ENCODE results near the gene NPAS3.

Gene NPAS3

GRCh38 chr14:33449703-33450395 is 511.2 kb downstream of the NPAS3 start:
- H3K4me1 ChIP-seq (ENCODE audit: control insufficient read depth in 5 of 5, insufficient read depth in 5 of 5, low read length in 5 of 5): peaks cover 0 to 5% (median 0%) of the 10 kb centered on the region in 5 donors
- no peak overlapping the region for H3K9ac ChIP-seq (ENCODE audit: low read length in 5 of 5)
- H3K4me3 ChIP-seq (ENCODE audit: low read depth in 1 of 5, low read length in 5 of 5): no peak overlapping the region
- no peak overlapping the region for H3K27ac ChIP-seq (ENCODE audit: low read depth, low read length)
- no peaks in the 10 kb centered on the region for H3K27me3 ChIP-seq (ENCODE audit: control insufficient read depth in 5 of 5, insufficient read depth in 4 of 5, low read length in 5 of 5)
- no peaks in the 10 kb centered on the region for H3K36me3 ChIP-seq (ENCODE audit: control insufficient read depth in 5 of 5, insufficient read depth in 5 of 5, low read length in 5 of 5)
- no peaks in the 10 kb centered on the region for H3K9me3 ChIP-seq (ENCODE audit: control insufficient read depth in 5 of 5, low read length in 5 of 5)

DNA sequence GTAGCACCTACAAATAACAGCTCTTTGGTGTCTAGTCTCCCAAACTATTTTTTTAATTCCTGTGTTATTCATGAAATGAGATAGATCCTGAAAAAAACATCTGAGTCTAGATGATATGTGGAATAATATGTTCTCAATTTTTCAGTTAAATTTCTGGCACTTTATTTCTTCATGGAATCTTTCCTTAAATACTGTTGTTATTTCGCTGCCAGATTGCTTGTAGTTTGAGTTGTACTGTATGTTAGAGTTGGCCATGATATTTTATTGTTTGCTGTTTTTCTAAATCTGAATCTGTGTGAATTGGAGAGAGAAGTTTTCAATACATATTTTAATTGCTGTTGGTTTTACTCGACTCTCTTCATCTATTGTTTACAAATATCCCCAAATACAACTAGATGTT is 511.7 kb downstream of the NPAS3 start:
- Histone ChIP-seq H3K27me3 (ENCODE audit: control insufficient read depth in 5 of 5, insufficient read depth in 4 of 5, low read length in 5 of 5) (no peaks in the 10 kb centered on the region), H3K9me3 (ENCODE audit: control insufficient read depth in 5 of 5, low read length in 5 of 5) (no peaks in the 10 kb centered on the region), H3K9ac (ENCODE audit: low read length in 5 of 5) (no peak overlapping the region), H3K27ac (ENCODE audit: low read depth, low read length) (no peak overlapping the region), H3K4me3 (ENCODE audit: low read depth in 1 of 5, low read length in 5 of 5) (no peak overlapping the region), H3K4me1 (ENCODE audit: control insufficient read depth in 5 of 5, insufficient read depth in 5 of 5, low read length in 5 of 5) (peaks cover 0 to 5% (median 0%) of the 10 kb centered on the region in 5 donors), H3K36me3 (ENCODE audit: control insufficient read depth in 5 of 5, insufficient read depth in 5 of 5, low read length in 5 of 5) (no peaks in the 10 kb centered on the region)

DNA sequence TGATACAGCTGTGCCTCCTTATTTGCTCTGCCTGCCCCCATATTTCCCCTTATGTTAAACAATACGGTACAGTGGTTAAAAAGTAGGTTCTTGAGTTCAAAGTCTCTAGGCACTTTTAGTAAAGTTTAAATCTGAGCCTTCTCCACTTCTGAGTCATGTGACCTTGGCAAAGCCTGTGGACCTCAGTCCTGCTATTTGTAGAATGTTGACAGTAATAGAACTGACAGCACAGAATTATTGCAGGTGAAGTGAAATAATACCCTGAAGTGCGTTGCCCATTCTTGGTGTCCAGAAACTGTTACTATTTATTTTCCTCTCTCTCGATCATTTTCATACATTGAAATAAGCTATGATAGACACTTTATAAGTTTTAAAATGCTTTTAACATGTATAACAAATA is 512.5 kb downstream of the NPAS3 start:
- Histone ChIP-seq H3K9me3 (ENCODE audit: control insufficient read depth in 5 of 5, low read length in 5 of 5) (no peaks in the 10 kb centered on the region), H3K36me3 (ENCODE audit: control insufficient read depth in 5 of 5, insufficient read depth in 5 of 5, low read length in 5 of 5) (no peaks in the 10 kb centered on the region), H3K27me3 (ENCODE audit: control insufficient read depth in 5 of 5, insufficient read depth in 4 of 5, low read length in 5 of 5) (no peaks in the 10 kb centered on the region), H3K27ac (ENCODE audit: low read depth, low read length) (no peak overlapping the region), H3K4me3 (ENCODE audit: low read depth in 1 of 5, low read length in 5 of 5) (no peak overlapping the region), H3K4me1 (ENCODE audit: control insufficient read depth in 5 of 5, insufficient read depth in 5 of 5, low read length in 5 of 5) (peaks cover 0 to 5% (median 0%) of the 10 kb centered on the region in 5 donors), H3K9ac (ENCODE audit: low read length in 5 of 5) (no peak overlapping the region)

GRCh38 chr14:33452995-33453394 is 514.3 kb downstream of the NPAS3 start:
- Histone ChIP-seq H3K4me1 (ENCODE audit: control insufficient read depth in 5 of 5, insufficient read depth in 5 of 5, low read length in 5 of 5) (peaks cover 0 to 5% (median 0%) of the 10 kb centered on the region in 5 donors), H3K36me3 (ENCODE audit: control insufficient read depth in 5 of 5, insufficient read depth in 5 of 5, low read length in 5 of 5) (no peaks in the 10 kb centered on the region), H3K4me3 (ENCODE audit: low read depth in 1 of 5, low read length in 5 of 5) (no peak overlapping the region), H3K9ac (ENCODE audit: low read length in 5 of 5) (no peak overlapping the region), H3K27me3 (ENCODE audit: control insufficient read depth in 5 of 5, insufficient read depth in 4 of 5, low read length in 5 of 5) (no peaks in the 10 kb centered on the region), H3K27ac (ENCODE audit: low read depth, low read length) (no peak overlapping the region), H3K9me3 (ENCODE audit: control insufficient read depth in 5 of 5, low read length in 5 of 5) (no peaks in the 10 kb centered on the region)

GRCh38 chr14:33454022-33454595 is 515.4 kb downstream of the NPAS3 start:
- H3K9me3 ChIP-seq (ENCODE audit: control insufficient read depth in 5 of 5, low read length in 5 of 5): no peaks in the 10 kb centered on the region
- no peaks in the 10 kb centered on the region for H3K36me3 ChIP-seq (ENCODE audit: control insufficient read depth in 5 of 5, insufficient read depth in 5 of 5, low read length in 5 of 5)
- H3K4me1 ChIP-seq (ENCODE audit: control insufficient read depth in 5 of 5, insufficient read depth in 5 of 5, low read length in 5 of 5): peaks cover 0 to 5% (median 0%) of the 10 kb centered on the region in 5 donors
- H3K4me3 ChIP-seq (ENCODE audit: low read depth in 1 of 5, low read length in 5 of 5): no peak overlapping the region
- no peak overlapping the region for H3K9ac ChIP-seq (ENCODE audit: low read length in 5 of 5)
- H3K27me3 ChIP-seq (ENCODE audit: control insufficient read depth in 5 of 5, insufficient read depth in 4 of 5, low read length in 5 of 5): no peaks in the 10 kb centered on the region
- H3K27ac ChIP-seq (ENCODE audit: low read depth, low read length): no peak overlapping the region

GRCh38 chr14:33454707-33455106 is 516.0 kb downstream of the NPAS3 start:
- no peak overlapping the region for H3K27ac ChIP-seq (ENCODE audit: low read depth, low read length)
- no peak overlapping the region for H3K4me3 ChIP-seq (ENCODE audit: low read depth in 1 of 5, low read length in 5 of 5)
- H3K36me3 ChIP-seq (ENCODE audit: control insufficient read depth in 5 of 5, insufficient read depth in 5 of 5, low read length in 5 of 5): no peaks in the 10 kb centered on the region
- peaks cover 0 to 5% (median 0%) of the 10 kb centered on the region in 5 donors for H3K4me1 ChIP-seq (ENCODE audit: control insufficient read depth in 5 of 5, insufficient read depth in 5 of 5, low read length in 5 of 5)
- no peak overlapping the region for H3K9ac ChIP-seq (ENCODE audit: low read length in 5 of 5)
- no peaks in the 10 kb centered on the region for H3K9me3 ChIP-seq (ENCODE audit: control insufficient read depth in 5 of 5, low read length in 5 of 5)
- no peaks in the 10 kb centered on the region for H3K27me3 ChIP-seq (ENCODE audit: control insufficient read depth in 5 of 5, insufficient read depth in 4 of 5, low read length in 5 of 5)

DNA sequence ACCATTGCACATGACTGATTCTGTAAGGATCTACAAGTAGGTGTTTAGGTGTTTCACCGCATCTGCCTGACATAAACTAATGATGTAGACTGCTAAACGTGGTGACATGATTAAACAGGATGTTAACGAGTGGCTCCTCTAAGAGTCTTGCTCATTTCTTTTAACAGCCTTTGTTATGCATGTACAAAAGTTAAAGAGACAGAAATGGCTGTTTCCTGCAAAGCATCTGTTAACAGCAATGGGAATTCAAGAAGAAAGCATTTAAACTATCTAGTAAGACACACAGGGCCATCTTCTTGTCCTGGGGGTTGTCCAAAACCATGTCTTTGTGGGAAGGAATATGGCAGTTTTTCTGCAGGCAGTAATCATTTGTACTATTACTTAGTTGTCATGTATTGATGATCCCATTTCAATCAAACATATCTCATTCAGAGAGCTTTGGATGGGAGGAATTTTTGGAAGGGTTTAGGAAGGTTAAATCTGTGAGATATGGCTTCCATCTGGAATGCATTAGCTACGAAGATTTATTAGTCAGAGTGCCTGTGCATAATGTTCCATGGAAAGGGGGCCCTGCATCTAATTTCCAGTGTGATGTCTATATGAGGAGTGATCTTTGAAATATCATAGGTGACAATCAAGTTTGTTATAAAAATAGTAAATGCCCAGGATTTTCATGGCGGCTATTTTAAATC is 517.1 kb downstream of the NPAS3 start:
- H3K27ac ChIP-seq (ENCODE audit: low read depth, low read length): no peak overlapping the region

DNA sequence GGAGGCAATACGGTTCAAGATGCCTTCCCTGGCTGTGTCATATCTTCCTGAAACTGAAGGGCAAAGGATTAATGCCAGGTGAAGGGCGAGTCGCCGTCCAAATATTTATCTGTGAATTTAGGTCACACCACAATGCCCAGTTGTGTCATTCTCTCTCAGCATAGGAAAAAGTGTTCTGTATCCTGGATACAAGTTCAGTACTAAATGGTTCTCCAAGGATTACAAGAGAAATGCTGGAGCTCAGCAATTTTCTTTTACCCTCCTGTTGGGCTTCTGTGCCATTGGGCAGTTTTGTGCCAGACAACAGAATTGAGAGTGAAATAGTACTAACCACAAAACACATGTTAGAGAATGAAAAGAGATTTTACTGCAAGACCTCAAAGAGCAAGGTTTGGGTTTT is 518.3 kb downstream of the NPAS3 start:
- H3K36me3 ChIP-seq (ENCODE audit: control insufficient read depth in 5 of 5, insufficient read depth in 5 of 5, low read length in 5 of 5): no peaks in the 10 kb centered on the region
- no peak overlapping the region for H3K27ac ChIP-seq (ENCODE audit: low read depth, low read length)
- H3K9ac ChIP-seq (ENCODE audit: low read length in 5 of 5): no peak overlapping the region
- H3K27me3 ChIP-seq (ENCODE audit: control insufficient read depth in 5 of 5, insufficient read depth in 4 of 5, low read length in 5 of 5): no peaks in the 10 kb centered on the region
- no peaks in the 10 kb centered on the region for H3K9me3 ChIP-seq (ENCODE audit: control insufficient read depth in 5 of 5, low read length in 5 of 5)
- H3K4me3 ChIP-seq (ENCODE audit: low read depth in 1 of 5, low read length in 5 of 5): no peak overlapping the region
- peaks cover 0 to 12% (median 4%) of the 10 kb centered on the region in 5 donors for H3K4me1 ChIP-seq (ENCODE audit: control insufficient read depth in 5 of 5, insufficient read depth in 5 of 5, low read length in 5 of 5)

More for the DNA sequence above, 517.1 kb downstream of the NPAS3 start:
- no peak overlapping the region for H3K4me3 ChIP-seq (ENCODE audit: low read depth in 1 of 5, low read length in 5 of 5)
- H3K27me3 ChIP-seq (ENCODE audit: control insufficient read depth in 5 of 5, insufficient read depth in 4 of 5, low read length in 5 of 5): no peaks in the 10 kb centered on the region
- no peaks in the 10 kb centered on the region for H3K9me3 ChIP-seq (ENCODE audit: control insufficient read depth in 5 of 5, low read length in 5 of 5)
- H3K9ac ChIP-seq (ENCODE audit: low read length in 5 of 5): no peak overlapping the region
- peaks cover 0 to 12% (median 4%) of the 10 kb centered on the region in 5 donors for H3K4me1 ChIP-seq (ENCODE audit: control insufficient read depth in 5 of 5, insufficient read depth in 5 of 5, low read length in 5 of 5)
- no peaks in the 10 kb centered on the region for H3K36me3 ChIP-seq (ENCODE audit: control insufficient read depth in 5 of 5, insufficient read depth in 5 of 5, low read length in 5 of 5)

GRCh38 chr14:33457617-33458016 is 518.9 kb downstream of the NPAS3 start:
- no peak overlapping the region for H3K4me3 ChIP-seq (ENCODE audit: low read depth in 1 of 5, low read length in 5 of 5)
- no peak overlapping the region for H3K27ac ChIP-seq (ENCODE audit: low read depth, low read length)
- H3K9me3 ChIP-seq (ENCODE audit: control insufficient read depth in 5 of 5, low read length in 5 of 5): no peaks in the 10 kb centered on the region
- peaks cover 0 to 12% (median 4%) of the 10 kb centered on the region in 5 donors for H3K4me1 ChIP-seq (ENCODE audit: control insufficient read depth in 5 of 5, insufficient read depth in 5 of 5, low read length in 5 of 5)
- no peaks in the 10 kb centered on the region for H3K36me3 ChIP-seq (ENCODE audit: control insufficient read depth in 5 of 5, insufficient read depth in 5 of 5, low read length in 5 of 5)
- H3K9ac ChIP-seq (ENCODE audit: low read length in 5 of 5): no peak overlapping the region
- no peaks in the 10 kb centered on the region for H3K27me3 ChIP-seq (ENCODE audit: control insufficient read depth in 5 of 5, insufficient read depth in 4 of 5, low read length in 5 of 5)

- H3K27ac ChIP-seq (ENCODE audit: low read depth, low read length): no peak overlapping the region
Measured at GRCh38 chr14:33460164-33460563, 521.5 kb downstream of the NPAS3 start.

More at GRCh38 chr14:33460164-33460563, 521.5 kb downstream of the NPAS3 start:
- H3K9me3 ChIP-seq (ENCODE audit: control insufficient read depth in 5 of 5, low read length in 5 of 5): no peaks in the 10 kb centered on the region
- H3K36me3 ChIP-seq (ENCODE audit: control insufficient read depth in 5 of 5, insufficient read depth in 5 of 5, low read length in 5 of 5): no peaks in the 10 kb centered on the region
- H3K4me1 ChIP-seq (ENCODE audit: control insufficient read depth in 5 of 5, insufficient read depth in 5 of 5, low read length in 5 of 5): peaks cover 0 to 10% (median 0%) of the 10 kb centered on the region in 5 donors
- H3K27me3 ChIP-seq (ENCODE audit: control insufficient read depth in 5 of 5, insufficient read depth in 4 of 5, low read length in 5 of 5): no peaks in the 10 kb centered on the region
- no peak overlapping the region for H3K4me3 ChIP-seq (ENCODE audit: low read depth in 1 of 5, low read length in 5 of 5)
- no peak overlapping the region for H3K9ac ChIP-seq (ENCODE audit: low read length in 5 of 5)
